22Rv1 (cell line): ENCODE results near the gene RPL22.

Experiments
- H3K27ac ChIP-seq: fragments of 450-650 bp; 2 replicates; pipeline ENCODE4 v1.5.1; 2017
- ZFX ChIP-seq: fragments of 450-650 bp; IDR thresholded peaks from 2 replicates; pipeline ENCODE4 v1.6.1; 2017; ENCODE audit warnings: antibody characterized with exemption, borderline replicate concordance
- TF ChIP-seq, protein P1 (sequence below): fragments of 450-650 bp; IDR thresholded peaks from 2 replicates; pipeline ENCODE4 v1.5.1; 2017; ENCODE audit warnings: mild to moderate bottlenecking

RPL22 gene

DNA sequence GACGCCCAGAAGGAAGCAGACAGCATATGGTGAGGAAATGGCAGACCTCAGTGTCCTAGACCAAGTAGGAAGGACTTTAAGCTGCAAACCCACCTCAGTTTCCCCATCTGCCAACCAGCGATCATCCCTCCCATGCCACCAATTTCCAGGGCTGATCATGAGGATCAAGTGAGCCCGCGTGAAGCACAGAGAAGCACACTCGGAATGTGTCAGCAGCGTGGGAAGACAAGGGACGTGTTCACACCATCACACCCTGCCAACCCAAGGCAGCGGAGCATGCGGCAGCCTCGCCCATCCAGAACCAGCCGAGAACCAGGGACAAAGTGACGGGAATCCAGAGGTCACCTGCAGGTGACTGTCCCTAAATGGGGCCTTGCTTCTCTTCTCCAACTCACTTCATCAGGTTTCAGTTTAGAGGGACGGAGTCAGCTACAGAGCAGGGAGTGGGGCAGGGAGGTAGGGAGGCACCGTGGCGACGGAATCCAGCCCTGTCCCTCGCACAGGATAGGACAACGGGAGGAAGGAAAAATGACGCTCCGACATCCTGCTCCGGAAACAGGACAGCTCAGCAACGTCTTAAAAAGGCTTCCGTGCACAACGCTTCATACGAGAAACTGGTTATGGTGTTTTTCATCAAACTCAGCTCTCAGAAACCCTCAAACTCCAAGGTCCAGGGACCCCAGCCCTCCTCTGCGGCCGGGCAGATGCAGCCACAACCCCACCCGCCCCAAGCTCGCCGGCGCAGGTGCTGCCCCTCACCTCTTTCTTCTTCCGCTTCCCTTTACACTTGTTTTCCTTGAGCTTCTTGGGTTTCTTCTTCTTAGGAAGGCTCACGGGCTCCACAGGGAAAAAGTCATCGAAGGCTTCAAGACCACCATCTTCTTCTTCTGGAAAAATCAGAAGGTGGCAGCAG lies 31.7 kb downstream of the RPL22 start:
- no peak overlapping the region for H3K27ac ChIP-seq
- TF ChIP-seq ZFX: no peak
- TF ChIP-seq, protein P1, sequence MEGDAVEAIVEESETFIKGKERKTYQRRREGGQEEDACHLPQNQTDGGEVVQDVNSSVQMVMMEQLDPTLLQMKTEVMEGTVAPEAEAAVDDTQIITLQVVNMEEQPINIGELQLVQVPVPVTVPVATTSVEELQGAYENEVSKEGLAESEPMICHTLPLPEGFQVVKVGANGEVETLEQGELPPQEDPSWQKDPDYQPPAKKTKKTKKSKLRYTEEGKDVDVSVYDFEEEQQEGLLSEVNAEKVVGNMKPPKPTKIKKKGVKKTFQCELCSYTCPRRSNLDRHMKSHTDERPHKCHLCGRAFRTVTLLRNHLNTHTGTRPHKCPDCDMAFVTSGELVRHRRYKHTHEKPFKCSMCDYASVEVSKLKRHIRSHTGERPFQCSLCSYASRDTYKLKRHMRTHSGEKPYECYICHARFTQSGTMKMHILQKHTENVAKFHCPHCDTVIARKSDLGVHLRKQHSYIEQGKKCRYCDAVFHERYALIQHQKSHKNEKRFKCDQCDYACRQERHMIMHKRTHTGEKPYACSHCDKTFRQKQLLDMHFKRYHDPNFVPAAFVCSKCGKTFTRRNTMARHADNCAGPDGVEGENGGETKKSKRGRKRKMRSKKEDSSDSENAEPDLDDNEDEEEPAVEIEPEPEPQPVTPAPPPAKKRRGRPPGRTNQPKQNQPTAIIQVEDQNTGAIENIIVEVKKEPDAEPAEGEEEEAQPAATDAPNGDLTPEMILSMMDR: no peak

DNA sequence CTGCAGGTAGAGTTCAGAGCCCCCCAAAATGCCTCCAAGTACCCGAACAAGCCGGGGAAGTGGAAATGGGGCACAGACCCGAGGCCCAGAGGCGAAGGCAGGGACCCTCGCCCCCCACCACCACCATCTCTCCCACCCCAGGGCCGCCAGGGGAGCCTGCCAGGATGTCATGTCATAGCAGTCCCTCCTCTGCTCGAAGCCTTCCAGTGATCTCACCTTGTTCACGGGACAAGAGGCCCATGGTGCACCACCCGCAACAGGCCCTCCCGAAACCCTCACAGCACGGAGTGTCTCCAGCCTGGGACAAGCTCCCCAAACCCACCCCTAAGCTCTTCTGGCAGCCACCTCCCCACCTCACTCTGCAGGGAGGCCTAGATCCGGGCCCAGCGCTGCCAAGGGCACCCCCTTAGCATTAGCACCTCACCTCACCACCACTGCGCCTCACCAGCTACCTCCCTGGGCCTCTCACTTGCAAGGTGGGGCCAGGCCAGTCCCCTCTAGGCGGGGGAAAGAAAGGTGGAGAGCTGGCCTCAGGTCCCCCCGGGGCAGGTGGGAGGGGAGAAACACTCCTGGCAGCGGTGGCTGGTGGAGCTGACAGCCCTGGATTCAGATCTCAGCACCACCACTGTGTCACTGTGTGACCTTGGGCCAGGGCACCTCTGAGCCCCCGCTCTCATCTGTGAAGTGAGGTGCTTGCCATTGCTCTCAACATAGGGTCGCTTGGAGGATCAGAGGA lies 32.6 kb downstream of the RPL22 start:
- no peak overlapping the region for H3K27ac ChIP-seq
- TF ChIP-seq, protein P1: no peak
- TF ChIP-seq ZFX: no peak

DNA sequence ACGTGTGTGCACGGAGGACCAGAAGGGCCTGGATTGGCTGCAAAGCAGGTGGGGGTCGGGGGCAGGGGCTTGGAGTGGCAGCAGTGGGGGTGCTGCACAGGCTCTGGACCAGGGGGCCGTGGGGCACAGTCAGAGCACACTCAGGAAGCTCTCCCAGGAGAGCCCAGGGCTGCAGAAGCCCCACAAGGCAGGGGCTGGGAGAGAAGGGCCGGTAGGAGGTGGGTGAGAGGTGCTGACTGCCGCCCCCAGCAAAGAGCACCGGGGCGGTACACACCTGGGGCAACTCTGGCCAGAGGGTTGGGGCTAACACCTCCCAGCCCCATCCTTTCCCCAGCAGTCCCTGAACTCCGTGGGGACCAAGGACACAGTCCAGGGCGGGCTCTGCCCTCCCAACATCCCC lies 33.2 kb downstream of the RPL22 start:
- TF ChIP-seq ZFX: no peak
- TF ChIP-seq, protein P1: no peak
- no peak overlapping the region for H3K27ac ChIP-seq

DNA sequence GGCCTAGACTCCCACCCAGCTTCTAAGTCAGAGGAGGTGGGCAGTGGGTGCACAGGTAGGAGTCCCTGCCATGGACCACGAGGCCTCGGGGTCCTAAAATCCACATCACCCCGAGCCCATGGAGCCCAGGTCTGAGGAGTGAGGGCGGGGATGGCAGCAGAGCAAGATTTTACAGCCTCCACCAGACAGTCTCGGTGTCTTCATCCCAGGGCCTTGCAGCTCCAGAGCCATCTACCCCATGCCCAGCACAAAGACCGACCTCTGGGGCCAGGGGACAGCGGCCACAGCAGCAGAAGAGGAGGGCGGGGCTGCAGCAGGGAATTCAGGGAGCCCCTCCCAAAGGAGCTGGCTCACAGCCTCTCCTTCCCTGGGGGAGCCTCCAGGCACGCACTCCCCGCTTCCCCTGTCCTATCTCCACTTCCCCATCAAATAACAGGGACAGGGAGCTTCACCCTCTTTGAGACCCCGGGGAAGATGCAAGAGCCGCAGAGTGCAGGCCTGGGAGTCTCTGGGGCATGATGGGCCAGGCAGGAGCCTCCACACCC lies 33.9 kb downstream of the RPL22 start:
- H3K27ac ChIP-seq: no peak overlapping the region
- TF ChIP-seq, protein P1: no peak
- TF ChIP-seq ZFX: no peak

DNA sequence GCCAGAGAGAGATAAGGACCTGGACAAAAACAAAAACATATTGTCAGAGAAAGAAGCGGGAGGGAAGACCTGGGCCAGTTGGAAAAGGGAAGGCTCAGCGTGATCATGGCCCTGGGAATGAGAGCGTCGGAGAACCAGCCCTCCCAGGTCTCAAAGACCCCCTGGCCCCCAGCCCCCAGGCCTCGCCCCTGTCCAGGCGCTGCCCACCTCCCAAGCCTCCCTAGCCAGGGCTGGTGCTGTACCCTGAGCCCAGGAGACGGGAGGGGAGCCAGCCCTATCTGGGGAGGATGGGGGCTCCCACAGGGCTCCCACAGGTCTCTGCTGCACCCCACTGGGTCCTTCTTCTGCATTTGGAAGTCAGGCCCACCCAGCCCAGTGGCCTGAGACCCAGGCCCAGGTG lies 34.4 kb downstream of the RPL22 start:
- TF ChIP-seq, protein P1: no peak
- no peak for TF ChIP-seq ZFX
- no peak overlapping the region for H3K27ac ChIP-seq

DNA sequence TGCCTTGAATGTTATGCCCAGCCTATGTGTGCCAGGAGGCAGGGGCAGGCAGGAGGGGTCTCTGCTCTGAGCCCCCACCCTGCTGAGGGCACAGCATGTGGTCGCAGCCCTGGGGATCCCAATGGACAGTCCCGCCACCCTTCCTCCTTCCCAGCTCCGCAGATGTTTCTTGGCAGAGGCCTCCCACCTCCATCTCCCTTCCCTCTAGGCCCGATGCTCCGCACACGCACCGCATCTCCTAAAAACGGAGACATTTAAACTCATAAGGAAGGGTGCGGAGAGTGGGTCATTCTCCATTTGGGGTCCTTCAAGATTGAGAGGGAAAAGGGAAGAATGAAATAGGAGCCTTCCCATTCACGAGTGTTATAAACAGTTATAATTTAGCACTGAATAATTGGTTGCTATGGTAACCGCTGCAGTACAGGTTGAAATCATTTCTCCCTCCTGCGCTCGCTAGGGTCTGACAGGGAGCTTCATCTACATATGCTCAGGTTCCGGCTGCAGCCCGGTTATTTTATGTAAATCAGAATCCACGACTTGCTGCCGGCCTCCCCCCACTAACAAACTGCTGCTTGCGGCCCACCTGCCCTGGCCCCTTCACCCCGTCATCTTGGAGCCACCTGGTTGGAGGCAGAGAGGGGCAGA lies 35.3 kb downstream of the RPL22 start:
- TF ChIP-seq, protein P1: no peak
- no peak for TF ChIP-seq ZFX
- H3K27ac ChIP-seq: no peak overlapping the region
